ENCODE data around the gene PKP4. TPM values are rescaled to one million over a fixed set of nuclear protein-coding genes. Genes with fewer than 3 reads are reported as not detected.

The PKP4 gene
- total RNA-seq, 1 donor from 2014 or later: 39.4 TPM

DNA sequence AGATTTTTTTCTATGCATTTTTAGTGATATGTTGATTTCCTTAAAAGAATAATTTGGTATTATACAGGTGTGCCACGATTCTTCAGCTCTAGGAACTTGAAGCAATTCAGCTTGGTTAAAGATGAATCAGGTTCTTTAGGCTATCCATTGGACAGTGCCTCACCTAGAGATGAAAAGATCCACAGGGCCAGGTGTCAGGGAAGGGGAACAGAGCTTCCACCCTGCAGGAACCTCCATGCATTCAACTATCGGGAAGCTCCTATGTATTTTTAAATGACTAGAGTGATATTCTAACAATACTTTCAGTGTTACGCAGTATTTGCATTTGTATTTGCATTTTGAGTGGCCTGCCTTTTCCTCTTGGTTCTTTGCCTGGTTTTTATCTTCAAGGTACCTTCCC is 40.2 kb downstream of the PKP4 start:
- H3K36me3 Mint-ChIP-seq (ENCODE audit: low read depth): no peaks in the 10 kb centered on the region
- TF ChIP-seq, protein P1, sequence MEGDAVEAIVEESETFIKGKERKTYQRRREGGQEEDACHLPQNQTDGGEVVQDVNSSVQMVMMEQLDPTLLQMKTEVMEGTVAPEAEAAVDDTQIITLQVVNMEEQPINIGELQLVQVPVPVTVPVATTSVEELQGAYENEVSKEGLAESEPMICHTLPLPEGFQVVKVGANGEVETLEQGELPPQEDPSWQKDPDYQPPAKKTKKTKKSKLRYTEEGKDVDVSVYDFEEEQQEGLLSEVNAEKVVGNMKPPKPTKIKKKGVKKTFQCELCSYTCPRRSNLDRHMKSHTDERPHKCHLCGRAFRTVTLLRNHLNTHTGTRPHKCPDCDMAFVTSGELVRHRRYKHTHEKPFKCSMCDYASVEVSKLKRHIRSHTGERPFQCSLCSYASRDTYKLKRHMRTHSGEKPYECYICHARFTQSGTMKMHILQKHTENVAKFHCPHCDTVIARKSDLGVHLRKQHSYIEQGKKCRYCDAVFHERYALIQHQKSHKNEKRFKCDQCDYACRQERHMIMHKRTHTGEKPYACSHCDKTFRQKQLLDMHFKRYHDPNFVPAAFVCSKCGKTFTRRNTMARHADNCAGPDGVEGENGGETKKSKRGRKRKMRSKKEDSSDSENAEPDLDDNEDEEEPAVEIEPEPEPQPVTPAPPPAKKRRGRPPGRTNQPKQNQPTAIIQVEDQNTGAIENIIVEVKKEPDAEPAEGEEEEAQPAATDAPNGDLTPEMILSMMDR (IDR thresholded peaks at IDR 0.05): no peak
- peaks cover 77% of the 10 kb centered on the region for H3K4me1 Mint-ChIP-seq (ENCODE audit: low read depth)
- H3K27me3 Mint-ChIP-seq (ENCODE audit: low read depth): no peaks in the 10 kb centered on the region
- no peaks in the 10 kb centered on the region for H3K9me3 Mint-ChIP-seq (ENCODE audit: low read depth)
- peak overlapping the region; percentile 68 for H3K27ac Mint-ChIP-seq (ENCODE audit: unreplicated experiment)
- DNase-seq (ENCODE audit: low spot score): no peak
- no peak overlapping the region for H3K4me3 Mint-ChIP-seq (ENCODE audit: unreplicated experiment)

DNA sequence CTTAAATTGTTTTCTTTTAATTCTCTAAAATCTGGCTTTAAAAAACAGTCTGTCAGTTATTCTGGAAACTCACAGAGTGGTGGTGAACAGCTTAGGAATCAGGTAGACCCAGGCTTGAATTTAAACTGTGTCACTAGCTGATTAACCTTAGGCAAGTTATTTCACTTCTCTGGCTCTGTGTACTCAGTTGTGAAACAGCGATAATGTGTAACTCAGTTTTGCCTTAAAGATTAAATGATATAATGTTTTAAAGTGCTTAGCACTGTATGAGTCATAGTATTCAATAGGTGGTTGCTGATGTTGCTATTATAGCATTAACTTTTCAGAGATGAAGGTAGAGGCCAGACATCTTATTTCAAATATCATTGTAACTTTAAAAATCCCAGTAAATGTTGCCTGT is 40.7 kb downstream of the PKP4 start:
- no peak for DNase-seq (ENCODE audit: low spot score)
- H3K4me1 Mint-ChIP-seq (ENCODE audit: low read depth): peaks cover 80% of the 10 kb centered on the region

DNA sequence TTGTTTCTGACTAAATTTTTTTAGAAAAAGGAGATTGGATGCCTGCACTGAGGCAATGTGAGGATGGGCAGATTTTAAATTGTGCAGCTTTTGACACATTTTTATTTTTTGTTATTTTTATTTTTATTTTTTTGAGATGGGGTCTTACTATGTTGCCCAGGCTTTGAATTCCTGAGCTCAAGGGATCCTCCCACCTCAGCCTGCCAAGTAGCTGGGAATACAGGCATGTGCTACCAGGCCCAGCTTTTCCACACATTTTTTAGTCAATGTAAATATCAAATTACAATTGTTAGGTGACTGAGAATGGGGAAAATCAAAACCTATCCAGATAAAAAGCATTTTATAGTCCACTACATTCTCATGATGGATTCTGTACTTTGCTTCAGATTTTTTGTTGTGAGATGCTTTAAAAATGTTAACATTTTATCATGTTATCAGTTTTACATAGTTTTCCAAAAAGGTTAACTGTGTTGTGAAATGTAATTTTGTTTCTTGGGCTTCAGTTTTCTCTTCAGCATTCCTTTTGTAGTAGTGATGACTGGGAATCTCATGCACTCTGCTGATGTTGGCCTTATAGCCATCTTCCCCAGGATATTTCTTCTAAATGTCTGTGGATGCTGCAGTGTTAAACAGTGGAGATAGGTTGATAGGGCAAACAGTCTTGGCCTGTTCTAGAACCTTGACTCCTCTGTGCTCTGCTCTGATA is 41.4 kb downstream of the PKP4 start:
- no peaks in the 10 kb centered on the region for H3K9me3 Mint-ChIP-seq (ENCODE audit: low read depth)
- H3K4me3 Mint-ChIP-seq (ENCODE audit: unreplicated experiment): no peak overlapping the region
- TF ChIP-seq, protein P1 (IDR thresholded peaks at IDR 0.05): no peak
- H3K4me1 Mint-ChIP-seq (ENCODE audit: low read depth): peaks cover 85% of the 10 kb centered on the region
- no peak for DNase-seq (ENCODE audit: low spot score)
- no peaks in the 10 kb centered on the region for H3K27me3 Mint-ChIP-seq (ENCODE audit: low read depth)
- H3K36me3 Mint-ChIP-seq (ENCODE audit: low read depth): no peaks in the 10 kb centered on the region
- H3K27ac Mint-ChIP-seq (ENCODE audit: unreplicated experiment): peak overlapping the region; percentile 70

More for the DNA sequence above, 40.7 kb downstream of the PKP4 start:
- Mint-ChIP-seq H3K36me3 (ENCODE audit: low read depth) (no peaks in the 10 kb centered on the region), H3K27me3 (ENCODE audit: low read depth) (no peaks in the 10 kb centered on the region), H3K4me3 (ENCODE audit: unreplicated experiment) (no peak overlapping the region), H3K27ac (ENCODE audit: unreplicated experiment) (peak overlapping the region; percentile 70), H3K9me3 (ENCODE audit: low read depth) (no peaks in the 10 kb centered on the region)
- TF ChIP-seq, protein P1 (IDR thresholded peaks at IDR 0.05): no peak

DNA sequence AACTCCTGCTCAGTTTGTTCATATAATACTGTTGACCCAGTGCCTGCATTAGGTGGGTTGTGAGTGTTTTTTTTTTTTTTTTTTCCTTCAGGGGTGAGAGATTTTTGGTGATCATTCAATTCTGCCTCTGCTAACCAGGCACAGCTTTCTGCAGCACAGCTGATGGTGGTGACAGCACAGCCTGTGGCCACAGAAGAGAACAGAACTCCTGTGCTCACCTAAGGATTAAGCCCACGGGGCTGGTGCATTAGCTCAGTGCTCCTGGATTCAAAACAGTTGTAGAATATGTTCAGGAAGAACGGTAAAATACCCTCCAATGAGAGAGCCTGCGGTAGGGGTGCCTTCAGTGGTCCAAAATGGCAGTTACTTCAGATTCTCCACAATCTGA is 42.0 kb downstream of the PKP4 start:
- TF ChIP-seq, protein P1 (IDR thresholded peaks at IDR 0.05): no peak
- Mint-ChIP-seq H3K36me3 (ENCODE audit: low read depth) (no peaks in the 10 kb centered on the region), H3K4me1 (ENCODE audit: low read depth) (peaks cover 85% of the 10 kb centered on the region), H3K27me3 (ENCODE audit: low read depth) (no peaks in the 10 kb centered on the region), H3K27ac (ENCODE audit: unreplicated experiment) (peak overlapping the region; percentile 56), H3K4me3 (ENCODE audit: unreplicated experiment) (no peak overlapping the region), H3K9me3 (ENCODE audit: low read depth) (no peaks in the 10 kb centered on the region)
- no peak for DNase-seq (ENCODE audit: low spot score)

DNA sequence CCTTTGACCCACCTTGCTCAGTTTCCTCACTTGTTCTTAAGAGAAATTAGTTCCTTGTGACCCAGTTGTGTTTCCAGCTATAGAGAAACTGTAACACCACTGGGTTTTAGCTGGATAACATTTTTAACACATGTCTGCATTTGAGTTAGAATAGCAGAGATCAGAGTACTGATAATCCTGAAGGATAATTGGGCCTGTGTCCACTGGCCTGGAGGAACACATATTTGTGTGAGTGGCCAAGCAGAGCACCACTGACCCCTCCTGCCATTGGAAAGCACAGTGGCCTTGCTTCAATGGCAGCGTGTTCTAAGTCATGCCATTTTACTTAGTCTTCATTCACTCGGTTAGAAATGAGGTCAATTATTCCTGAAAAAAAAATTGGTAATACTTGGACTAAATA is 42.6 kb downstream of the PKP4 start:
- no peaks in the 10 kb centered on the region for H3K27me3 Mint-ChIP-seq (ENCODE audit: low read depth)
- no peak for DNase-seq (ENCODE audit: low spot score)
- no peak overlapping the region for H3K4me3 Mint-ChIP-seq (ENCODE audit: unreplicated experiment)
- H3K27ac Mint-ChIP-seq (ENCODE audit: unreplicated experiment): no peak overlapping the region
- H3K36me3 Mint-ChIP-seq (ENCODE audit: low read depth): no peaks in the 10 kb centered on the region
- peaks cover 86% of the 10 kb centered on the region for H3K4me1 Mint-ChIP-seq (ENCODE audit: low read depth)
- no peaks in the 10 kb centered on the region for H3K9me3 Mint-ChIP-seq (ENCODE audit: low read depth)
- TF ChIP-seq, protein P1 (IDR thresholded peaks at IDR 0.05): no peak
